SK-N-SH treated with all-trans-retinoic acid at 6 μM for 48 hours (cell line): ENCODE results near the gene CYP11A1.

Source experiments
- ARNTL ChIP-seq: fragments of 450-650 bp; formaldehyde crosslinking; IDR thresholded peaks from 2 replicates; pipeline ENCODE4 v1.5.0; 2020; ENCODE audit warnings: low read depth, mild to moderate bottlenecking, moderate library complexity, borderline replicate concordance
- CREB5 ChIP-seq: fragments of 250-450 bp; sonication (Bioruptor Pico); IDR thresholded peaks from 2 replicates; pipeline ENCODE4 v1.5.1; 2020; ENCODE audit warnings: low read depth, mild to moderate bottlenecking, moderate library complexity
- ESRRG ChIP-seq: fragments of 250-450 bp; sonication (Bioruptor Pico); IDR thresholded peaks from 2 replicates; pipeline ENCODE4 v1.6.1; 2021; ENCODE audit warnings: mild to moderate bottlenecking
- GLIS3 ChIP-seq: fragments of 250-450 bp; sonication (Bioruptor Pico); IDR thresholded peaks from 2 replicates; pipeline ENCODE4 v1.5.0; 2020; ENCODE audit warnings: mild to moderate bottlenecking, moderate library complexity
- SNAI2 ChIP-seq: fragments of 250-450 bp; sonication (Bioruptor Pico); IDR thresholded peaks from 2 replicates; pipeline ENCODE4 v1.5.0; 2020; ENCODE audit warnings: mild to moderate bottlenecking, moderate library complexity
- TCF4 ChIP-seq: fragments of 250-450 bp; sonication (Bioruptor Pico); IDR thresholded peaks from 2 replicates; pipeline ENCODE4 v1.8.0; 2021; ENCODE audit warnings: mild to moderate bottlenecking, moderate library complexity, borderline replicate concordance
- TOX ChIP-seq: fragments of 250-450 bp; sonication (Bioruptor Pico); IDR thresholded peaks from 2 replicates; pipeline ENCODE4 v1.8.0; 2021; ENCODE audit warnings: mild to moderate bottlenecking, moderate library complexity, borderline replicate concordance
- ZC3H10 ChIP-seq: fragments of 250-450 bp; sonication (Bioruptor Pico); IDR thresholded peaks from 2 replicates; pipeline ENCODE4 v1.5.1; 2021; ENCODE audit warnings: mild to moderate bottlenecking, moderate library complexity
- ZFP3 ChIP-seq: fragments of 250-450 bp; sonication (Bioruptor Pico); IDR thresholded peaks from 2 replicates; pipeline ENCODE4 v1.5.0; 2020; ENCODE audit warnings: mild to moderate bottlenecking, moderate library complexity
- ZFP30 ChIP-seq: fragments of 450-650 bp; formaldehyde crosslinking; IDR thresholded peaks from 2 replicates; pipeline ENCODE4 v1.5.0; 2022; ENCODE audit warnings: mild to moderate bottlenecking, moderate library complexity
- ZNF8 ChIP-seq: fragments of 450-650 bp; formaldehyde crosslinking; IDR thresholded peaks from 2 replicates; pipeline ENCODE4 v1.5.0; 2020; ENCODE audit warnings: mild to moderate bottlenecking, moderate library complexity
- TF ChIP-seq, protein P1 (sequence below): fragments of 250-450 bp; sonication (Bioruptor Pico); IDR thresholded peaks from 2 replicates; pipeline ENCODE4 v1.8.0; 2020; ENCODE audit warnings: mild to moderate bottlenecking, moderate library complexity, borderline replicate concordance

- no peak for TF ChIP-seq ZFP30 (CRISPR knock-in tag)
- TF ChIP-seq ESRRG = no peak
- no peak for TF ChIP-seq CREB5 (CRISPR knock-in tag)
- TF ChIP-seq ARNTL (CRISPR knock-in tag) = no peak
- no peak for TF ChIP-seq TOX
- TF ChIP-seq ZFP3 (CRISPR knock-in tag) = no peak
- no peak for TF ChIP-seq ZNF8 (CRISPR knock-in tag)
- TF ChIP-seq, protein P1, sequence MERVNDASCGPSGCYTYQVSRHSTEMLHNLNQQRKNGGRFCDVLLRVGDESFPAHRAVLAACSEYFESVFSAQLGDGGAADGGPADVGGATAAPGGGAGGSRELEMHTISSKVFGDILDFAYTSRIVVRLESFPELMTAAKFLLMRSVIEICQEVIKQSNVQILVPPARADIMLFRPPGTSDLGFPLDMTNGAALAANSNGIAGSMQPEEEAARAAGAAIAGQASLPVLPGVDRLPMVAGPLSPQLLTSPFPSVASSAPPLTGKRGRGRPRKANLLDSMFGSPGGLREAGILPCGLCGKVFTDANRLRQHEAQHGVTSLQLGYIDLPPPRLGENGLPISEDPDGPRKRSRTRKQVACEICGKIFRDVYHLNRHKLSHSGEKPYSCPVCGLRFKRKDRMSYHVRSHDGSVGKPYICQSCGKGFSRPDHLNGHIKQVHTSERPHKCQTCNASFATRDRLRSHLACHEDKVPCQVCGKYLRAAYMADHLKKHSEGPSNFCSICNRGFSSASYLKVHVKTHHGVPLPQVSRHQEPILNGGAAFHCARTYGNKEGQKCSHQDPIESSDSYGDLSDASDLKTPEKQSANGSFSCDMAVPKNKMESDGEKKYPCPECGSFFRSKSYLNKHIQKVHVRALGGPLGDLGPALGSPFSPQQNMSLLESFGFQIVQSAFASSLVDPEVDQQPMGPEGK (CRISPR knock-in tag) = no peak
- TF ChIP-seq ZC3H10 (CRISPR knock-in tag) = no peak
- no peak for TF ChIP-seq TCF4
- no peak for TF ChIP-seq GLIS3
- no peak for TF ChIP-seq SNAI2 (CRISPR knock-in tag)
These were observed 28.6 kb upstream of the CYP11A1 start for GRCh38 chr15:74396146-74396438.
